Thyroid gland (tissue), 4 donors: Measurements from ENCODE around the gene NDUFAF5. TPM values are rescaled to one million over a fixed set of nuclear protein-coding genes. Genes with fewer than 3 reads are reported as not detected.

Experiments used
- DNase-seq, 2 donors: peaks; one replicate each; pipeline ENCODE4 v3.0.0-alpha.2; 2019
- H3K27ac ChIP-seq, 3 donors: fragments of 200-600 bp; sonication (generic); 1 replicate in 2 of 3; 2 replicates in 1 of 3; pipeline ENCODE4 v1.5.1; 2016 to 2019; ENCODE audit warnings: mild to moderate bottlenecking in 1 of 3, moderate library complexity in 1 of 3
- H3K27me3 ChIP-seq: fragments of 200-600 bp; sonication (generic); one replicate; pipeline ENCODE4 v1.5.1; 2019
- H3K36me3 ChIP-seq, 2 donors: fragments of 200-600 bp; sonication (generic); one replicate each; pipeline ENCODE4 v1.5.1; 2016 to 2019
- H3K4me1 ChIP-seq, 2 donors: fragments of 200-600 bp; sonication (generic); one replicate each; pipeline ENCODE4 v1.5.1; 2017 to 2019
- H3K4me3 ChIP-seq, 3 donors: fragments of 200-600 bp; sonication (generic); replicated peaks in 1 of 3; 1 replicate in 2 of 3; 2 replicates in 1 of 3; pipeline ENCODE4 v1.5.1; 2016; ENCODE audit warnings: mild to moderate bottlenecking in 1 of 3
- H3K9me3 ChIP-seq: fragments of 200-600 bp; sonication (generic); one replicate; pipeline ENCODE4 v1.5.1; 2017
- CTCF ChIP-seq, 6 experiments: fragments of 200-600 bp in 3 of 6; fragments of 450-650 bp in 3 of 6; sonication (generic) in 3 of 6; IDR thresholded peaks; one replicate each; pipeline ENCODE4 v1.5.1; 2016 to 2019; ENCODE audit warnings: antibody characterized with exemption in 6 of 6, mild to moderate bottlenecking in 2 of 6, inconsistent platforms in 1 of 6, moderate library complexity in 1 of 6
- POLR2A ChIP-seq, 2 donors: fragments of 450-650 bp; IDR thresholded peaks; one replicate each; pipeline ENCODE4 v1.6.1; 2017; ENCODE audit warnings: antibody characterized with exemption in 2 of 2, mild to moderate bottlenecking in 2 of 2, moderate library complexity in 1 of 2
- WGBS, 2 donors: methylation state at CpG; one replicate each; pipeline ENCODE4 v1.1.5; 2017; 5-methylcytosine and 5-hydroxymethylcytosine counted together
- intact Hi-C: fragments of 100-400 bp; cut with DNase I; formaldehyde crosslinking; loops from one replicate; pipeline ENCODE4 v1.15.1; 2023
- total RNA-seq, 4 donors: library from RNA; depleted of rRNA; stranded (reverse); fragments of >200 nt; gene quantifications; one replicate each; pipeline ENCODE4 v1.2.3, GENCODE V29; 2016

The NDUFAF5 gene
- total RNA-seq, 4 donors from 2014 or later: 11.9 to 15.7 (median 14.7) TPM

DNA sequence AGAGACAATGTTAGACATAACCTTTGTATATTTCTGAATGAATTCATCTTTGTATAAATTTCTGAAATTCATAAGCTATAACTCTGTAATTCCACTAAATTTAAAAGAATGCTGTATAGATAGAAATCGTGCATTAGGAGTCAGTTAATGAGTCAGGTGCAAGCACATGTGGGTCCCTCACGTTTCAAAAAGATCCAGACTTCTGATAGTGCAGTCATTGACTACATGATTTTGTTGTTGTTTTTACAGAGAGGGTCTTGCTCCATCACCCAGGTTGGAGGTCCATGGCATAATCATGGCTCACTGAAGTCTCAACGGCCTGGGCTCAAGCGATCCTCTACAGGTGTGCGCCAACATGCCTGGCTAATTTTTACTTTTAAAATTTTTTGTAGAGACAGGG, 14.7 kb upstream of the NDUFAF5 start:
- Histone ChIP-seq H3K27ac (no peak overlapping the region), H3K4me3 (no peak overlapping the region), H3K9me3 (no peaks in the 10 kb centered on the region), H3K4me1 (no peaks in the 10 kb centered on the region), H3K36me3 (peaks cover 27 to 39% of the 10 kb centered on the region in 2 donors), H3K27me3 (no peaks in the 10 kb centered on the region)
- no peak for DNase-seq
- no peak for TF ChIP-seq CTCF (IDR thresholded peaks at IDR 0.05)
- TF ChIP-seq POLR2A (IDR thresholded peaks at IDR 0.05): no peak
- WGBS, 2 donors: 77% methylated on average over 5 of the region's 5 CpGs
- intact Hi-C loops: no loop called here

DNA sequence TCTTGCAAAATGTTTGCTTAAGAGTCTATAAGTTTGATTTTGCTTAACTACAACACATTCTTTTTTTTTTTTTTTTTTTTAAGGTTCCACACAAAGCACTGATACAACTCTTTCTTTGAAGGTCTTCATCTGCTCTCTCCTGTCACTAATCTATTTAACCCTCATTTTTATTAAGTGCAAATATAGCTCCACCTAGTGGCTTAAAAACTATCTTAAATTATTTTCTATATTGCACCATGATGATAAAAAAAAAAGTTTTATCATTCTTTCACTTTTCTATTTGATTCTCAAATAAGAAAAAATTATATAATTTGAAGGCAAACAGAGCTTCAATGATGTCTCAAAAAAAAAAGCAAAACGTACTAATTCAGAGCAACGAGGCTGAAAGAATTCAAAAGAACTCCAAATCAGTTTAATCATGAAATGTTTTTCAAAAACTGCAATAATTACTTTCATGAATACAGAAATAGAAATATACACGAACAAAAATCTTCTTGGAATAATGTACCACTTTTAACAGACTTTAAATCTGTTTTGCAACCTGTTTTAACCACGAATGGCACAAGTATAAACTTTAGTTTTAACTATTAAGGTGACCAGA, 12.9 kb upstream of the NDUFAF5 start:
- Histone ChIP-seq H3K4me1 (no peaks in the 10 kb centered on the region), H3K9me3 (no peaks in the 10 kb centered on the region), H3K4me3 (no peak overlapping the region), H3K27ac (no peak overlapping the region), H3K36me3 (peaks cover 18 to 28% of the 10 kb centered on the region in 2 donors), H3K27me3 (no peaks in the 10 kb centered on the region)
- 58 to 59% methylated on average over 4 of the region's 4 CpGs for WGBS, 2 donors
- no peak for DNase-seq
- intact Hi-C loops: no loop called here
- TF ChIP-seq POLR2A (IDR thresholded peaks at IDR 0.05) (no peak), CTCF (IDR thresholded peaks at IDR 0.05) (peak in 3 of 6 experiments; percentile 24 to 54 (median 47))

DNA sequence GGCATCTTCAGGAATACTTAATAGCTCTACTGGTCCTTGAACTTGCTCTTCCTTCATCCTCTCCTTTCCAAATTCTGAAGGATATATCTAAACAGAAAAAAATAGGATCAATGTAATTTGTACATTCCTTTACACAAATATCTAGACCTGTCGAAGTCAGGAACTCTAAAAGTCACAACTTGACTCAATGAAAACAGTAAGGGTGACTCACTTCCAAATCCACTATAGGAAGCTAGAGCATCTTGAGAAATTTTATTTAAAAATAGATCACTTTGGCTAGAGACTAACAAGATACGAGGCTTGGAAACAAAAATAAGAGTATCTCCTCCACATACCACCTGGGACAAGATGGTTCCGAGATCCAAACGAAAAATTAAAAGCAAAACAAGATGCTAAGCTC, 12.3 kb upstream of the NDUFAF5 start:
- WGBS, 2 donors: 66 to 79% methylated on average over 4 of the region's 4 CpGs
- no peak for TF ChIP-seq POLR2A (IDR thresholded peaks at IDR 0.05)
- no peak for TF ChIP-seq CTCF (IDR thresholded peaks at IDR 0.05)
- H3K36me3 ChIP-seq: peaks cover 22 to 24% of the 10 kb centered on the region in 2 donors

DNA sequence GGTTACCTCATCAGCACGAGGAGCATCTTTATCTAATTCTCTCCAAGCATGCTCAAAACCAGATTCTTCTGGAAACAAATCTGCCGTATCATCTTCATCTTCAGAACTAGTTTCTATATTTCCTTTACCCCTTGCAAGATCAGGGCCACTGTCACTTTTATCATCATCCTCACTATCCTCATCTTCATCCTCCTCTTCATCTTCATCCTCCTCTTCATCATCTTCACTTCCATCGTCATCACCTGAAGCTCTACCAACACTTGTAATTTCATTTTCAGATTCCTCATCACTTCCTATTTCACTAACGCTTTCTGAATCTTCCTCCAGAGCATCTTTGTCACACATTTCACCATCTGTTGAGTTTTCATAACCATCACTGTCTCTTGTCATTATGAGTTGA, 9.0 kb upstream of the NDUFAF5 start:
- WGBS, 2 donors: 86 to 88% methylated on average over 4 of the region's 4 CpGs
- H3K36me3 ChIP-seq: peaks cover 9 to 18% of the 10 kb centered on the region in 2 donors
- no peaks in the 10 kb centered on the region for H3K9me3 ChIP-seq
- intact Hi-C loops: no loop called here
- H3K4me1 ChIP-seq: no peaks in the 10 kb centered on the region
- no peak for DNase-seq
- TF ChIP-seq POLR2A (IDR thresholded peaks at IDR 0.05) (no peak), CTCF (IDR thresholded peaks at IDR 0.05) (no peak)
- H3K27ac ChIP-seq: no peak overlapping the region
- H3K27me3 ChIP-seq: no peaks in the 10 kb centered on the region
- no peak overlapping the region for H3K4me3 ChIP-seq

More for the DNA sequence above, 12.3 kb upstream of the NDUFAF5 start:
- DNase-seq: no peak
- Histone ChIP-seq H3K27me3 (no peaks in the 10 kb centered on the region), H3K27ac (no peak overlapping the region), H3K4me3 (no peak overlapping the region), H3K4me1 (no peaks in the 10 kb centered on the region), H3K9me3 (no peaks in the 10 kb centered on the region)
- intact Hi-C loops: no loop called here

DNA sequence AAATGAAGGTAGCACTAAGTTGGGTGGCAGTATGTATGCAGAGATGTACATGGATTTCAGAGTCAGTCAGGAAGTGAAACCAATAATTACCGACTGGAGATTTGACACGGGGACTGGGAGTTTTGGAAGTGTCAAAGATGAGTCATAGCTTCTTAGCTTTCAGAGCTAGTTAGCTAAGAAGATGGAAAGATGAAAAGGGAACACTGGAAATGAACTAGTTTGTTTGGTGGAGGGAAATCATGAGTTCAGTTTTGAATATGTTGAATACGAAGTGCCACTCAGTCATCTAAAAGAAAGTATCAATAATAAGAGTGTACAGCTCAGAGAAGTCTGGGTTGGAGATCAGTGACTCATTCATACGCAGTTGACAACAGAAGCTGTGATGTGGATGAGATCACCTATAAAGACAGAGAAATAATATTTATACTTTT, 7.6 kb upstream of the NDUFAF5 start:
- H3K27ac ChIP-seq: no peak overlapping the region
- 74 to 86% methylated on average over 4 of the region's 4 CpGs for WGBS, 2 donors
- no peaks in the 10 kb centered on the region for H3K4me1 ChIP-seq
- no peak overlapping the region for H3K4me3 ChIP-seq
- peaks cover 9 to 19% of the 10 kb centered on the region in 2 donors for H3K36me3 ChIP-seq
- TF ChIP-seq POLR2A (IDR thresholded peaks at IDR 0.05): no peak
- TF ChIP-seq CTCF (IDR thresholded peaks at IDR 0.05): no peak
- no peaks in the 10 kb centered on the region for H3K9me3 ChIP-seq
- H3K27me3 ChIP-seq: no peaks in the 10 kb centered on the region
- no peak for DNase-seq
- intact Hi-C loops: no loop called here
